Measurements from ENCODE around the gene PARP9.

Gene PARP9

DNA sequence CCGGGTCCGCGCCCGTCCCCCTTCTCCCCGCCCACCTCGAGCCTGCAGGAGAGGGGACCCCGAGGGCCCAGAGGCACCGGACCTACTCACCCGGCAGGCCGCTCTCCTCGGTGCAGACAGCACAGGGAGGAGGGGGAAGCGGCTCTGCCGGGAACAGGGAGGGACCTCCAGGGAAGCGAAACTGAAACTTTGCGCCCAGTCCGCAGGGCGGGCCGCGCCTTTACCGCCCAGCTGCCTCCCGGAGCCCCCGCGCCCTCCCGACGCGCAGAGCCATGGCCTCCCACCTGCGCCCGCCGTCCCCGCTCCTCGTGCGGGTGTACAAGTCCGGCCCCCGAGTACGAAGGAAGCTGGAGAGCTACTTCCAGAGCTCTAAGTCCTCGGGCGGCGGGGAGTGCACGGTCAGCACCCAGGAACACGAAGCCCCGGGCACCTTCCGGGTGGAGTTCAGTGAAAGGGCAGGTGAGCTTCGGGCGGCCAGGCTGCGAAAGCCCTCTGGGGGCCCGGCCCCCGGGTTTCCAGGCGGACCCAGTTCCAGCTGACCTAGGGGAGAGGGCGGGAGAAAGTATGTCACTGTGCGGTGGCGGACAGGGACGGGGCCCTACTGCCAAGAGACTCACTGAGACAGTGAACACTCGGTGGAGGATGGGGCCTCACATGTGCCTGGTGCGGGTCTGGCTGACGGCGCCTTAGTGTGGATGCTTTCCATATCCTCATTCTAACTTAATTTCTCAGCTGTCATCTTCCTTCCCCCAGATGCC is at the start of gene PARP9, which contains the start of gene DTX3L:
TSS of gene PARP9 (minus strand) at position 146 of the 758 bp plus-strand sequence. CDS start 4,680 bp downstream, outside the sequence.
TSS of gene DTX3L (plus strand) at position 184 of the 758 bp plus-strand sequence. CDS start at position 273, 89 bp downstream.
- peak; percentile 37 to 61 (median 57) for DNase-seq (ENCODE audit: low read depth in 3 of 3, low spot score in 1 of 3)

DNA sequence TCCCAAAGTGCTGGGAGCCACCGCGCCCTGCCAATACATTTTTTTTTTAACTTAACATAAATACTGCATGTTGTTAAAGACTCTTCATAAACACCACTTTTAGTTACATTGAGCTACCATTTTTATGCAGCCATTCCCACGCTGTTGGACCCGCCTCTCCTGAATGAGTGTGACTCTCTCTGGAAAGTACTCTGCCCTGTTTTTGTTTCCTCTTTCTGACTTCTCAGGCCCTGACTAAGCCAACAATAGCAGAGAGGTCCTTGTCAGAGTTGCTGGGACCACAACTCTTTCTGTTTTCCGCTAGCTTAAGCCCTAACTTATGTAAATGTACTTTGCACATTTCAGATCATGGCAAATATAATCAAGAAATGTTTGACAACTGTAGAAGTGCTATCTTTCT is 48.6 kb upstream of the PARP9 start:
- no peak for DNase-seq (ENCODE audit: low read depth in 3 of 3, low spot score in 1 of 3)

- no peak for DNase-seq (ENCODE audit: low read depth in 3 of 3, low spot score in 1 of 3)
These were observed 45.9 kb upstream of the PARP9 start for GRCh38 chr3:122609798-122610559.

GRCh38 chr3:122608916-122609315 is 44.8 kb upstream of the PARP9 start:
- no peak for DNase-seq (ENCODE audit: low read depth in 3 of 3, low spot score in 1 of 3)

GRCh38 chr3:122606330-122606729 is 42.2 kb upstream of the PARP9 start:
- no peak for DNase-seq (ENCODE audit: low read depth in 3 of 3, low spot score in 1 of 3)

GRCh38 chr3:122603056-122603455 is 39.0 kb upstream of the PARP9 start:
- DNase-seq (ENCODE audit: low read depth in 3 of 3, low spot score in 1 of 3): no peak

DNA sequence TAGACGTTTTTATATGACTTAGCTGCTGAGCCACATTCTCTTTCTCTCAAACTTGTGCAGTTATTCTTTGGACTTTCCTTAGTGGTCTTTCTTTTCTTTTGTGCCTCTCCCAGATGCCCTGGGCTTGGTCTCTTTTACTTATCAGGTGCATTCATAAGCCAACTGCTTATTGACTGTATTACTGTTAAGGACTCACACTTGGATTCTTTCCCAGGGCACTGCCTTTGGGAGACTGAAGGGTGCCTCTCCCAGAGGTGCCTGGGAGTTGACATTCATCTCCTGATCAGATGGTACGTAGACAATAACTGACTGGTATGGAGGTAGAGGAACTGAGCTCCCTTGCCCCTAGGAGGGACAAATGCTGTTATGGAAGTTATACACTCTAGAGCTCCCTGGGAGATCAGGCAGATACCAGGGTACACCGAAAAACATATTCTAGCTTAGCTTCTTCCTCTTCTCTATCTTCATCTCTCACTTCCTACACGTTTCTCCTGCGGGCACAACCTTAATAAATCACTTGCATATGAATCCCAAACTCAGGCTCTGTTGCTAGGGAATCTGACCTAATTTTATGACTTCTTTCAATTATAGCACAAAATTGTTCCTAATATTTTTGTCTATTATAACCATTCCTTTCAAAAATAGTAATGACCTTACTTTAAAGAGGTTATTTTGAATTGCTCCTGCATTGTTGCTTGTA is 38.1 kb upstream of the PARP9 start:
- DNase-seq (ENCODE audit: low read depth in 3 of 3, low spot score in 1 of 3): no peak

DNA sequence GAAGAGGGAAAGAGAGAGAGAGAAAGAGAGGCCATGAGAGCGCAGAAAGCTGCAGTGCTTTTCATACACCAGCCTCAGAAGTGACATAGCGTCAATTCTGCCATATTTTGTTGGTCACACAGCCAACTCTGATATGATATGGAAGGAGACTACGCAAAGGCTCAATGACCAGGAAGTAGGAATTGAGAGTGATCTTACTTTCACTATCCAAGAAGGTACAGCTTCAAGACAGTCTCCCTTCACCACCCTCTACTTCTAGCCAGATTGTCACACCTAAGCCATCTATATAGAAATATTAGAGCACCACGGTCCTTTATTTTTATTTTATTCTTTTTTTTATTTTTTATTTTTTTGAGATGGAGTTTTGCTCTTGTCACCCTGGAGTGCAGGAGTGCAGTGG is 34.5 kb upstream of the PARP9 start:
- DNase-seq (ENCODE audit: low read depth in 3 of 3, low spot score in 1 of 3): no peak

DNA sequence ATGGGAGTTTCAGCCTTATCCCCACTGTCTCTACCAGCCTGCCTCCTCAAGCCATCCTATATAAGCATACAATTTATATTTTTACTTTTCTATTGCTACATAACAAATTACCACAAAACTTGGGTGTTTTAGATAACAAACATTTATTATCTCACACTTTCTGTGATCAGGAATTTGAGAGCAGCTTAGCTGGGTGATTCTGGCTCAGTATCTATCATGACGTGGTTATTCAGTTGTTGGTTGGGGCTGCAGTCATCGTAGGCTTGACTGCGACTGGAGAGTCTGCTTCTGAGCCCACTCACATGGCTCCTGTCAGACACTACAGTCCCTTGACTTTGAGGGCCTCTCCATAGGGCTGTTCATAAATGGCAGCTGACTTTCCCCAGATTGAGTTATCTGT is 34.1 kb upstream of the PARP9 start:
- DNase-seq (ENCODE audit: low read depth in 3 of 3, low spot score in 1 of 3): no peak

GRCh38 chr3:122594025-122594424 is 29.9 kb upstream of the PARP9 start:
- no peak for DNase-seq (ENCODE audit: low read depth in 3 of 3, low spot score in 1 of 3)

DNA sequence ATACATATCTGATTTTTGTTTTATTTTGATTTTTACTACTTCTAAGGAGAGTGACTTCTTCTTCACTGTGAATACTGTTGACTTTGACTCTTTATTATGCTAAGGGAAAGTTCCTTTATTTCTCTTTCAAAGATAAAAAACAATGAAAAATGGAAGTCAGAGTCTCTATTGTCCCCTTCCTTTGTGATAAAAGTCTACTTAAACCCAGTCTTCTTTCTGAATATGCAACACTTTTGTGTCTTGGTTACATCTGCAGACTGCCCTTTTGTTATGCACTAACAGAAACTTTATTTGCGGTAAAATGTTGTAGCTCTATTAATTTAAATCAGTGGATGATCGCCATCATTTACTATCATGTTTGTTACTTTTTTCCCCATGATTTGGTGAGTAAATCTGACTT is 26.5 kb upstream of the PARP9 start:
- DNase-seq (ENCODE audit: low read depth in 3 of 3, low spot score in 1 of 3): no peak

- no peak for DNase-seq (ENCODE audit: low read depth in 3 of 3, low spot score in 1 of 3)
These were observed 25.2 kb upstream of the PARP9 start for GRCh38 chr3:122589297-122589696.

- no peak for DNase-seq (ENCODE audit: low read depth in 3 of 3, low spot score in 1 of 3)
These were observed 23.5 kb upstream of the PARP9 start for GRCh38 chr3:122587572-122587971.

DNA sequence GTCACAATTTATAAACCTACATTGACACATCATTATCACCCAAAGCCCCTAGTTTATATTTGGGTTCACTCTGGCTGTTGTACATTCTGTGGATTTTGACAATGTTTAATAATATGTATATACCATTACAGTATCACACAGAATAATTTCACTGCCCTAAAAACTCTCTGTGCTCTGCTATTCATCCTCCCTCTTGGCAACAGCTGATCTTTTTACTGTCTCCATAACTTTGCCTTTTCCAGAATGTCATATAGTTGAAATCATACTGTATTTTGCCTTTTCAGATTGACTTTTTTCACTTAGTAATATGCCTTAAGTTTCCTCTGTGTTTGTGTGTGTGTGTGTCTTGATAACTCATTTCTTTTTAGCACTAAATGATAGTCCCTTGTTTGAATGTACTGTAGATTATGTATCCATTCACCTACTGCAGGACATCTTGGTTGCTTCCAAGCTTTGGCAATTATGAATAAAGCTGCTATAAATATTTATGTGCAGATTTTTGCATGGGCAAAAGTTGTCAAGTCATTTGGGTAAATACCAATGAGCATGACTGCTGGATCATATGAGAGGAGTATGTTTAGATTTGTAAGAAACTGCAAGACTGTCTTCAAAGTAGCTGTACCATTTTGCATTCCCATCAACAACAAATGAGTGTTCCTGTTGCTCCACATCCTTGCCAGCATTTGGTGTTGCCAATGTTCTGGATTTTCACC is 22.8 kb upstream of the PARP9 start:
- no peak for DNase-seq (ENCODE audit: low read depth in 3 of 3, low spot score in 1 of 3)

DNA sequence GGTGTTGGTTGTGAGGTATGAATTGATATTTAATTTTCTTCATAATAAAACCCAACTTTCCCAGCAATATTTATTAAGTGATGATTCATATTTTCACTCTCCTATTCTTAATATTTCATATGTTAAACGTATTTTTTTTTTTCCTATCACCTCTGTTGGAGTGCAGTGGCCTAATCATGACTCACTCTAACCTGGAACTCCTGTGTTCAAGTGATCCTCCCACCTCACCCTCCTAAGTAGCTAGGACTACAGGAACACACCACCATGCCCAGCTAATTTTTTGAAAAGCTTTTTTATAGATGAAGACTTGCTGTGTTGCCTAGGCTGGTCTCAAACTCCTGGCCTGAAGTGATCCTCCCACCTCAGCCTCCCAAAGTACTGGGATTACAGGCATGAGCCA is 22.0 kb upstream of the PARP9 start:
- DNase-seq (ENCODE audit: low read depth in 3 of 3, low spot score in 1 of 3): no peak

DNA sequence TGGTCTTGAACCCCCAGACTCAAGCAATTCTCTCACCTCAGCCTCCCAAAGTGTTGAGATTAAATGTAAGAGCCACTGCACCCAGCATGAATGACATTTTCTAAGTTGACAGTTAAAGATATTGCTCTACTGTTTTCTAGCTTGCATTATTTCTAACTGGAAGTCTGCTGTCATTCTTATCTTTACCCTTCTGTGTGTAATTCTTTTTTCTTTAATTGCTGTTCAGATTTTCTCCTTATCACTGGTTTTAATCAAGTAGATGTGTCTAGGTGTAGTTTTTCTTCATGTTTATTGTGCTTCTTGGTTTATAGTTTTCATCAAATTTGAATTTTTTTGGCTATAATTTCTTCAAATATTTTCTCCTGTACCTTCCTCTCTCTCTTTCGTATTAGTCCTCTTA is 18.3 kb upstream of the PARP9 start:
- DNase-seq (ENCODE audit: low read depth in 3 of 3, low spot score in 1 of 3): no peak

DNA sequence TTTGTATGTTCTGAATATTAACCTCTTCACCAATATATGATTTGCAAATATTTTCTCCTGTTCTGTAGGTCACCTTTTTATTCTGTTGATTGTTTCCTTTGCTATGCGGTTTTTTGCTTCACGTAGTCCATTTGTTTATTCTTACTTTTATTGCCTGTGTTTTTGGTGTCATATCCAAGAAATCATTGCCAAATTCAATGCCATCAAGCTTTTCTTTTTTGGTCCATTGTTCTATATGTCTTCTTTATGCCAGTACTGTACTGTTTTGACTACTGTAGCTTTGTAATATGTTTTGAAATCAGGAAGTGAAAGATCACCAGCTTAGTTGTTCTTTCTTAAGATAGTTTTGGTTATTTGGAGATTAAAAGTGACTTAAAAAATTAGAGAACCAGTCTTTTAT is 17.5 kb upstream of the PARP9 start:
- DNase-seq (ENCODE audit: low read depth in 3 of 3, low spot score in 1 of 3): no peak

- DNase-seq (ENCODE audit: low read depth in 3 of 3, low spot score in 1 of 3): no peak
These were observed 16.4 kb upstream of the PARP9 start for GRCh38 chr3:122580470-122580869.

DNA sequence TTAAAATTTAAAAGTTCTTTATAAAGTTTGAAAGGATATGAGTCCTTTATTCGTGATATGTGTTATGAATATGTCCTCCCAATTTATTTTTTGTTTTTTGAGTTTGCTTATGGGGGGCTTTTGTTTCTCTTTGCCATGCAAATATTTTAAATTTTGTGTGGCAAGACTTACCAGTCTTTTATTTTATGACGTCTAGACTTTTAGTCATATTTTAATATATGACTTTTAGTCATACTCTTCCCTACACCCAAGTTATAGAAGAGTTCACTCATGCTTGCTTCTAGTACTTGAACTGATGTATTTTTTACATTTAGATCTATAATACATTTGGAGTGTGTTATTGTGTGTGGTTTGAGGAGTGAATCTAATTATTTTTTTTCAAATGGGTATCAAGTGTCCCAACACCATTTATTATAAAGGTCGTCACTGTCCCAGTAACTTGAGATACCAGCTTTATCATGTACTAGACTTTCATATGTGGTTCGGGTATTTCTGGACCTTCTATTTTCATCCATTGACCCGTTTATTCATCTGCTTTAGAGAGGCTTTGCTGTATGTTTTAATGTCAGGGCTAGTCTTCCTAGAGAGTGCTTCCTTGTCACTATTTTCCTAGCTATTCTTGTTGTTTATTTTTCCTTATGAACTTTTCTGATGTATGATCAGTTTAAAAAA is 14.1 kb upstream of the PARP9 start:
- DNase-seq (ENCODE audit: low read depth in 3 of 3, low spot score in 1 of 3): no peak

DNA sequence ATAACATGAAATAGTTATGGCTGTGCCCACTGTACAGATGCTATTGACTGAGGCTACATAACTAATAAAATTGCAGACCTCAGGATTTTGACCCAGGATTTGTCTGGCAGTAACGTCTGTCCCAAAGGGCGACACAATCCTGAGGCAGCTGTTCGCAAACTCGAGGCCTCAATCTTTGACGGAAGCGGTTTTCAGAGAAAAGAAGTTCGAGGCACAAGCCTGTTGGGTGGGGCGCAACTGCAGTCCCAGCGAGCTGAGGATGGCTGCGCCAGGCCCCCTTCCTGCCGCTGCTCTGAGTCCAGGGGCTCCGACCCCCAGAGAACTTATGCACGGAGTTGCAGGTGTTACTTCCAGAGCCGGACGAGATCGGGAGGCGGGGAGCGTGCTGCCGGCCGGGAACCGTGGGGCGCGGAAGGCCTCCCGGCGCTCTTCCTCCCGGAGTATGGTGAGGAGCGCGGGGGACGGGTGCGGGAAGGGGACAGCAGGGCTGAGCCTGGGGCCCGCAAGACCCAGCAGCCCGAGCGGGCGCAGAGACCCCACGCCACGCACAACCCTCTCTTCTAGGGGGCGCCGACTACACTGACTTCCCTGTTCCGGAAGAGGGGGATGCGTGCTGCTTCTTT is 13.4 kb upstream of the PARP9 start, which contains the start of gene PARP15:
TSS of gene PARP15 (plus strand) at position 242 of the 623 bp plus-strand sequence. CDS start at position 260, 18 bp downstream.
- no peak for DNase-seq (ENCODE audit: low read depth in 3 of 3, low spot score in 1 of 3)

Measured in stimulated activated CD4-positive, alpha-beta T cell treated with anti-CD3 and anti-CD28 coated beads, TNF-alpha, amount 100 ng/mL, for 1 hour (primary cell).